Kidney tubule cell (primary cell): ENCODE measurements around the gene TMIGD2.
"Not testable (repeated sequence)": the region's sequence is repeated elsewhere in the genome, so short reads cannot be mapped to it uniquely, and the experiment has no call there.

Experiments used
- DNase-seq: peaks from one replicate; pipeline ENCODE4 v3.0.0-alpha.2; 2018; ENCODE audit warnings: low spot score

TMIGD2 gene

DNA sequence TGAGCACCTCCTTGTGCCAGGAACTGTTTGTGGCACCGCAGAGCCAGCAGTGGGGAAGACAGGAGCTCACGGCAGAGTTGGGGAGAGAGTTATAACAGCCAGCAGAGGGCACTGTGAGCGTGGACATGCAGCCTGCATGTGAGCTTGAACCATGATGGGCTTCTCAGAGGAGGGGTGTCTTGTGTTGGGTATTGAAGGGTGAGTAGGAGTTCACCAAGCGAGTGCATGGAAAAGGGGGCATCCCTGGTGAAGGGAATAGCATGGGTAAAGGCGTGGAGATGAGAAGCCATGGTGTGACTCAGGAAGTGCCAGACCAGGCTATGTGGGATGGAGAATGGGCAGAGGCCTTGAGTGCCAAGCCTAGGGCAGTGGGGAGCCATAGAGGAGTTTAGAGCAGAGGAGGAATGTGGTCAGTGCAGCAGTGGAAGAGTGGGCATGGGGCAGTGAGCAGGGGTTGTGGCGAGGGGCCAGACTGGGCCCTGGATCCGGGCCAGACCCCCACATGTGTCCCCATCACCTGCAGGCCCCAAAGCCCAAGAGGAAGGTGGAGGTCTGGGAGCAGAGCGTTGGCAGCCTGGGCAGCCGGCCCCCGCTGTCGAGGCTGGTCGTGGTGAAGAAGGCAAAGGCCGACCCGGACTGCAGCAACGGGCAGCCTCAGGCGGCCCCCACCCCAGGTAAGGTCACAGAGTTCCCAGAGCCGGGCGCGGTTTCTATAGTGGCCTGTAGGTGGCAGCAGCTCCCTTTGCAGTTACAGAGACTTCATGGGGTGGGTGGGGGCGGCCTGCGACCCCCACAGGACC is 34.9 kb downstream of the TMIGD2 start:
- peak; percentile 40 for DNase-seq

GRCh38 chr19:4266253-4267000 is 35.8 kb downstream of the TMIGD2 start:
- no peak for DNase-seq

DNA sequence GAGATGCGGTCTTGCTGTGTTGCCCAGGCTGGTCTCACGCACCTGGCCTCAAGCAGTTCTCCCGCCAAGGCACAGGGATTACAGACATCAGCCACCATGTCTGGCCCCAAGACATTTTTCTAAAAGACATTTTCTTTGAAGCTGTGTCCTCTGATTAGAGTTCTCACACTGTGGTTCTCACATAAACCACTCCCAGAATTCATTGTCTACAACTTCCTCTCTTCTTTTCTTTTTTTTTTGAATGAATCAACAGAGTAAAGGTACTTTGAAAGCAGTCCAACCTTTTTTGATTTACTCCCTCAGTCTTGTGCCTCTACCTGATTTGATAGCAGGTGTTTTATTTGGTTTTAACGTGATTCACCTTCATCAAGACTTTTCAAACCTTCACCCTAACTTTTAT is 37.4 kb downstream of the TMIGD2 start:
- DNase-seq = no peak

DNA sequence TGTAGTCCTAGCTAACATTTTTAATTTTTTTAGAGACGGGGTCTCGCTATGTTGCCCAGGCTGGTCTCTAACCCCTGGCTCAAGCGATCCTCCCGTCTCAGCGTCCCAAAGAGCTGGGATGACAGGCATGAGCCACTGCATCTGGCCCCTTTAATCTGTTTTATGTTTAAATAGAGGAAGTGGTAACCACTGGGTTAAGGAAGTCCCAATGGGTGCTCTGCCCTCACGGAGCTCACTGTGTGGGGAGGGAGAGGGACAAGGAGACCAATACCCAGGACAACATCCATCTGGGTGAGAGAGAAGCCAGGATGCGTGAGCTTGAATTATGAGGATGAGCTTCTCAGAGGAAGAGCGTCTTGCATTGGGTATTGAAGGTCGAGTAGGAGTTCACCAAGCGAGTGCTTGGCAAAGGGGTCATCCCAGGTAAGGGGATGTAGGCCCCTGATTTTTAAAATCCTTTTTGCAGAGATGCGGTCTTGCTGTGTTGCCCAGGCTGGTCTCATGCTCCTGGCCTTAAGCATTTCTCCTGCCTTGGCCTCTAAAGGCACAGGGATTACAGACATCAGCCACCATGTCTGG is 41.5 kb downstream of the TMIGD2 start:
- DNase-seq = no peak

DNA sequence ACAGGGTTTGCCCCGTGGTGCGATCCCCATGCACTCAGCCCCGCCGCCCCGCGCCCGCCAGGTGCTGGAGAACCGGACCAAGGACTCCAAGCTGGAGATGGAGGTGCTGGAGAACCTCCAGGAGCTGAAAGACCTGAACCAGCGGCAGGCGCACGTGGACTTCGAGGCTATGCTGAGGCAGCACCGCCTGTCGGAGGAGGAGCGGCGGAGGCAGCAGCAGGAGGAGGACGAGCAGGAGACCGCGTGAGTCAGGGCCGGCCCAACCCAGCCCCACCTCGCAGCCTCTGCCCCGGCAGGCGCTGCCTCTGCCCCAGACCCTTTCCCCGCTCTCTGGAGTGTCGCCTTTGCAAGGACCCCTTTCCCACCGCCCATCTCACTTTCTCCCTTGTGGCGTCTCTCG is 44.0 kb downstream of the TMIGD2 start:
- no peak for DNase-seq

DNA sequence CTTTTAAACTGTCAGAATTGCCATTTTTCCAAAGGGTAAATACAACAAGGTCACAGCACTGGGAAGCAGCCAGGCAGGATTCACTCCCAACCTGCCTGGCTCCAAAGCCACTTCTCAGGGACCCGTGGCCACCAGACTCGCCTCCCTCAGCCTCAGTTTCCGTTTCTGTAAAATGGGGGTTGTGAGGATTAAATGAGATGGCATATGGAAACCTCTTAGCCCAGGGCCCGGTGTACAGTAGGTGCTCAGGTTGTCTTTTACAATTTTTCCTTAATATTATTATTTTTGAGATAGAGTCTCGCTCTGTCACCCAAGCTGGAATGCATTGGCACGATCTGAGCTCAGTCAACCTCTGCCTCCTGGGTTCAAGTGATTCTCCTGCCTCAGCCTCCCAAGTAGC is 45.2 kb downstream of the TMIGD2 start:
- DNase-seq = no peak

- DNase-seq = no peak
Observed at GRCh38 chr19:4256563-4256962, 45.6 kb downstream of the TMIGD2 start.

GRCh38 chr19:4246767-4247593 is 55.2 kb downstream of the TMIGD2 start, which contains the start of gene YJU2:
Gene YJU2 (plus strand): TSS chr19:4247080. CDS start chr19:4247147, 67 bp downstream.
- DNase-seq = peak; percentile 99

- DNase-seq = not testable (repeated sequence)
Observed at GRCh38 chr19:4245938-4246337, 56.3 kb downstream of the TMIGD2 start.
